Neural cell (in vitro differentiated cells): ENCODE data around the gene DHH.

Experiments used
- EP300 ChIP-seq: fragments of 450-650 bp; conservative IDR thresholded peaks from 2 replicates; pipeline ENCODE4 v1.6.1; 2014; ENCODE audit warnings: antibody characterized with exemption, mild to moderate bottlenecking, moderate library complexity; ENCODE audit not compliant: poor library complexity, severe bottlenecking
- EZH2 ChIP-seq: fragments of 200-600, 300-800 bp; shearing (Covaris generic), sonication (generic); IDR thresholded peaks from 2 replicates; pipeline ENCODE4 v1.6.1; 2014; ENCODE audit warnings: antibody characterized with exemption, low read length, borderline replicate concordance, mild to moderate bottlenecking; ENCODE audit not compliant: insufficient read depth, poor library complexity, severe bottlenecking
- POLR2AphosphoS5 ChIP-seq: IDR thresholded peaks from 2 replicates; pipeline ENCODE4 v1.6.1; 2012
- RAD21 ChIP-seq: fragments of 450-650 bp; conservative IDR thresholded peaks from 2 replicates; pipeline ENCODE4 v1.6.1; 2014; ENCODE audit warnings: antibody characterized with exemption, mild to moderate bottlenecking, moderate library complexity
- SMC3 ChIP-seq: fragments of 450-650 bp; conservative IDR thresholded peaks from 2 replicates; pipeline ENCODE4 v1.6.1; 2014; ENCODE audit warnings: antibody characterized with exemption, mild to moderate bottlenecking, moderate library complexity; ENCODE audit not compliant: poor library complexity
- TAF1 ChIP-seq: IDR thresholded peaks from 2 replicates; pipeline ENCODE4 v1.6.1; 2012; ENCODE audit warnings: low read depth
- TF ChIP-seq, protein P1 (sequence below): fragments of 450-650 bp; IDR thresholded peaks from 2 replicates; pipeline ENCODE4 v1.5.1; 2014; ENCODE audit warnings: antibody characterized with exemption, mild to moderate bottlenecking, moderate library complexity; ENCODE audit not compliant: poor library complexity, severe bottlenecking
- TF ChIP-seq, protein P2 (sequence below): IDR thresholded peaks from 2 replicates; pipeline ENCODE4 v1.6.1; 2012; ENCODE audit warnings: borderline replicate concordance

DNA sequence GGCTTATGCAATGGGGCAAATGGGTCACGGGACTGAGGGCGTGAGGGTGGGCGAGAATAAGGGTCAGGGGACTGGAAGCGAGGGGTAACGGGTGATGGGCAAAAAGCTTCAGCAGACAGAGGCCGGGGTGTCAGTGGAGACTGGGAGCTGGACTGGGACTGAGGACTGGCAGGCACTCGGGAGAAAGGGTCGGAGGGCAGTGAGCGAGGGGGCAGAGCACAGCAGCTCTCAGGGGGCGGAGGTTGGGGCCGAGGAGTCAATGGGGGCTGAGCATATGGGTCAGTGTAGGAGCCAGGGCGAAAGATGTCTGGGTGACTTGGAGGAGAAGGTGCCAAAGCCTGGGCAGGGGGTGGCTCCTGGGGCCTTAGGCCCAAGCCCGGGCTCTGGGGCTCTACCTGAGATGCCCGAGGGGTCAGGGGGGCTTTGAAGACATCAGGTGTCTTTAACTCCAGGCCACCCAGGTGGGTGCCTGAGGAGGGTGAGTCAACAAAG, 54.2 kb downstream of the DHH start:
- TF ChIP-seq, protein P1, sequence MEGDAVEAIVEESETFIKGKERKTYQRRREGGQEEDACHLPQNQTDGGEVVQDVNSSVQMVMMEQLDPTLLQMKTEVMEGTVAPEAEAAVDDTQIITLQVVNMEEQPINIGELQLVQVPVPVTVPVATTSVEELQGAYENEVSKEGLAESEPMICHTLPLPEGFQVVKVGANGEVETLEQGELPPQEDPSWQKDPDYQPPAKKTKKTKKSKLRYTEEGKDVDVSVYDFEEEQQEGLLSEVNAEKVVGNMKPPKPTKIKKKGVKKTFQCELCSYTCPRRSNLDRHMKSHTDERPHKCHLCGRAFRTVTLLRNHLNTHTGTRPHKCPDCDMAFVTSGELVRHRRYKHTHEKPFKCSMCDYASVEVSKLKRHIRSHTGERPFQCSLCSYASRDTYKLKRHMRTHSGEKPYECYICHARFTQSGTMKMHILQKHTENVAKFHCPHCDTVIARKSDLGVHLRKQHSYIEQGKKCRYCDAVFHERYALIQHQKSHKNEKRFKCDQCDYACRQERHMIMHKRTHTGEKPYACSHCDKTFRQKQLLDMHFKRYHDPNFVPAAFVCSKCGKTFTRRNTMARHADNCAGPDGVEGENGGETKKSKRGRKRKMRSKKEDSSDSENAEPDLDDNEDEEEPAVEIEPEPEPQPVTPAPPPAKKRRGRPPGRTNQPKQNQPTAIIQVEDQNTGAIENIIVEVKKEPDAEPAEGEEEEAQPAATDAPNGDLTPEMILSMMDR, result no peak
- TF ChIP-seq, protein P2, sequence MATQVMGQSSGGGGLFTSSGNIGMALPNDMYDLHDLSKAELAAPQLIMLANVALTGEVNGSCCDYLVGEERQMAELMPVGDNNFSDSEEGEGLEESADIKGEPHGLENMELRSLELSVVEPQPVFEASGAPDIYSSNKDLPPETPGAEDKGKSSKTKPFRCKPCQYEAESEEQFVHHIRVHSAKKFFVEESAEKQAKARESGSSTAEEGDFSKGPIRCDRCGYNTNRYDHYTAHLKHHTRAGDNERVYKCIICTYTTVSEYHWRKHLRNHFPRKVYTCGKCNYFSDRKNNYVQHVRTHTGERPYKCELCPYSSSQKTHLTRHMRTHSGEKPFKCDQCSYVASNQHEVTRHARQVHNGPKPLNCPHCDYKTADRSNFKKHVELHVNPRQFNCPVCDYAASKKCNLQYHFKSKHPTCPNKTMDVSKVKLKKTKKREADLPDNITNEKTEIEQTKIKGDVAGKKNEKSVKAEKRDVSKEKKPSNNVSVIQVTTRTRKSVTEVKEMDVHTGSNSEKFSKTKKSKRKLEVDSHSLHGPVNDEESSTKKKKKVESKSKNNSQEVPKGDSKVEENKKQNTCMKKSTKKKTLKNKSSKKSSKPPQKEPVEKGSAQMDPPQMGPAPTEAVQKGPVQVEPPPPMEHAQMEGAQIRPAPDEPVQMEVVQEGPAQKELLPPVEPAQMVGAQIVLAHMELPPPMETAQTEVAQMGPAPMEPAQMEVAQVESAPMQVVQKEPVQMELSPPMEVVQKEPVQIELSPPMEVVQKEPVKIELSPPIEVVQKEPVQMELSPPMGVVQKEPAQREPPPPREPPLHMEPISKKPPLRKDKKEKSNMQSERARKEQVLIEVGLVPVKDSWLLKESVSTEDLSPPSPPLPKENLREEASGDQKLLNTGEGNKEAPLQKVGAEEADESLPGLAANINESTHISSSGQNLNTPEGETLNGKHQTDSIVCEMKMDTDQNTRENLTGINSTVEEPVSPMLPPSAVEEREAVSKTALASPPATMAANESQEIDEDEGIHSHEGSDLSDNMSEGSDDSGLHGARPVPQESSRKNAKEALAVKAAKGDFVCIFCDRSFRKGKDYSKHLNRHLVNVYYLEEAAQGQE, result no peak
- TF ChIP-seq EZH2, result no peak
- TF ChIP-seq RAD21, result no peak
- TF ChIP-seq TAF1, result no peak
- no peak for TF ChIP-seq SMC3
- TF ChIP-seq EP300, result no peak
- no peak for TF ChIP-seq POLR2AphosphoS5
